ENCODE data around the gene ATP5F1A.

ATP5F1A gene

GRCh38 chr18:46060359-46060841 lies 37.7 kb downstream of the ATP5F1A start:
- H3K27me3 ChIP-seq (ENCODE audit: insufficient read depth, poor library complexity, severe bottlenecking), result no peaks in the 10 kb centered on the region
- H3K4me1 ChIP-seq (ENCODE audit: insufficient read depth, poor library complexity, severe bottlenecking), result peaks cover 18% of the 10 kb centered on the region
- no peak for TF ChIP-seq CTCF (IDR thresholded peaks at IDR 0.05; ENCODE audit: poor library complexity, severe bottlenecking)
- H3K27ac ChIP-seq (ENCODE audit: poor library complexity, severe bottlenecking), result no peak overlapping the region
- H3K36me3 ChIP-seq (ENCODE audit: low read depth), result no peaks in the 10 kb centered on the region
- DNase-seq (ENCODE audit: low spot score) (no peak), ATAC-seq (ENCODE audit: low read depth) (no peak)
- H3K4me3 ChIP-seq (ENCODE audit: severe bottlenecking), result no peak overlapping the region
- no peaks in the 10 kb centered on the region for H3K9me3 ChIP-seq (ENCODE audit: severe bottlenecking)

GRCh38 chr18:46055838-46056230 lies 42.3 kb downstream of the ATP5F1A start:
- H3K4me3 ChIP-seq (ENCODE audit: severe bottlenecking), result no peak overlapping the region
- ATAC-seq (ENCODE audit: low read depth), result no peak
- no peaks in the 10 kb centered on the region for H3K36me3 ChIP-seq (ENCODE audit: low read depth)
- no peaks in the 10 kb centered on the region for H3K9me3 ChIP-seq (ENCODE audit: severe bottlenecking)
- no peak for TF ChIP-seq CTCF (IDR thresholded peaks at IDR 0.05; ENCODE audit: poor library complexity, severe bottlenecking)
- H3K27me3 ChIP-seq (ENCODE audit: insufficient read depth, poor library complexity, severe bottlenecking), result no peaks in the 10 kb centered on the region
- DNase-seq (ENCODE audit: low spot score), result no peak
- no peak overlapping the region for H3K27ac ChIP-seq (ENCODE audit: poor library complexity, severe bottlenecking)
- peaks cover 12% of the 10 kb centered on the region for H3K4me1 ChIP-seq (ENCODE audit: insufficient read depth, poor library complexity, severe bottlenecking)

GRCh38 chr18:46054956-46055837 lies 42.9 kb downstream of the ATP5F1A start:
- ATAC-seq (ENCODE audit: low read depth) (no peak), DNase-seq (ENCODE audit: low spot score) (no peak)
- Histone ChIP-seq H3K9me3 (ENCODE audit: severe bottlenecking) (no peaks in the 10 kb centered on the region), H3K36me3 (ENCODE audit: low read depth) (no peaks in the 10 kb centered on the region), H3K4me3 (ENCODE audit: severe bottlenecking) (no peak overlapping the region), H3K27me3 (ENCODE audit: insufficient read depth, poor library complexity, severe bottlenecking) (no peaks in the 10 kb centered on the region), H3K4me1 (ENCODE audit: insufficient read depth, poor library complexity, severe bottlenecking) (peaks cover 12% of the 10 kb centered on the region), H3K27ac (ENCODE audit: poor library complexity, severe bottlenecking) (no peak overlapping the region)
- no peak for TF ChIP-seq CTCF (IDR thresholded peaks at IDR 0.05; ENCODE audit: poor library complexity, severe bottlenecking)

- H3K27me3 ChIP-seq (ENCODE audit: insufficient read depth, poor library complexity, severe bottlenecking), result no peaks in the 10 kb centered on the region
- H3K9me3 ChIP-seq (ENCODE audit: severe bottlenecking), result no peaks in the 10 kb centered on the region
- no peaks in the 10 kb centered on the region for H3K36me3 ChIP-seq (ENCODE audit: low read depth)
- no peak overlapping the region for H3K4me3 ChIP-seq (ENCODE audit: severe bottlenecking)
- H3K27ac ChIP-seq (ENCODE audit: poor library complexity, severe bottlenecking), result no peak overlapping the region
- ATAC-seq (ENCODE audit: low read depth) (no peak), DNase-seq (ENCODE audit: low spot score) (no peak)
- TF ChIP-seq CTCF (IDR thresholded peaks at IDR 0.05; ENCODE audit: poor library complexity, severe bottlenecking), result no peak
- H3K4me1 ChIP-seq (ENCODE audit: insufficient read depth, poor library complexity, severe bottlenecking), result peaks cover 12% of the 10 kb centered on the region
Observed at GRCh38 chr18:46053368-46054095, 44.6 kb downstream of the ATP5F1A start.
